Esophagus squamous epithelium (tissue), 4 donors: ENCODE measurements around the gene FABP2.

ENCODE experiments used
- CTCF ChIP-seq, 6 experiments: fragments of 450-650 bp in 4 of 6; fragments of 200-600 bp in 2 of 6; sonication (generic) in 2 of 6; IDR thresholded peaks; one replicate each; pipeline ENCODE4 v1.5.1; 2016 to 2019; ENCODE audit warnings: antibody characterized with exemption in 6 of 6, mild to moderate bottlenecking in 4 of 6, moderate library complexity in 4 of 6
- POLR2A ChIP-seq, 4 donors: fragments of 450-650 bp; IDR thresholded peaks; one replicate each; pipeline ENCODE4 v1.6.1; 2017; ENCODE audit warnings: antibody characterized with exemption in 4 of 4, mild to moderate bottlenecking in 4 of 4, moderate library complexity in 3 of 4

GRCh38 chr4:119321921-119322687 lies at the start of gene FABP2:
- TF ChIP-seq POLR2A (IDR thresholded peaks at IDR 0.05) (no peak), CTCF (IDR thresholded peaks at IDR 0.05) (no peak)
